T-helper 22 cell (primary cell): Measurements from ENCODE around the gene JDP2.

Experiments used
- DNase-seq: peaks from one replicate; pipeline ENCODE4 v3.0.0-alpha.2; 2020; ENCODE audit warnings: low read depth

JDP2 gene

GRCh38 chr14:75409316-75410205 is 18.3 kb upstream of the JDP2 start:
- no peak for DNase-seq

GRCh38 chr14:75411214-75411540 is 16.6 kb upstream of the JDP2 start:
- no peak for DNase-seq

DNA sequence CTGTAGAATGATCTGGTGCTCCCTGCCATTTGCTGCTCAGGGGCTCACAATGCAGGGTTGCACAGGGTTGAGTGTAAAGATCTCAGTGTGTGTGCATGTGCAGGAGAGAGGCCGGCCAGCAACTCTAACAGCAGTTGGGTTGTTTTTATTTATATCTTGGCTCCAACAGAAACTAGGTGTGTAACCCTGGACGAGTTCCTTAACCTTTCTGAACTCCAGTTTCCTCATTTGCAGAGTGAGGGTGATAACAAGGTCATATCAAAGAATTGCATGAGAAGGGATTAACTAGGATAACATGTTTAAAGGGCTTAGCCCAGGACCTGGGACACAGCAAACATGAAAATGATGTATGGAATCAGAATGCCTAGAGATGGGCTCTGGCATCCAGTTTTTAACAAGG is 14.8 kb upstream of the JDP2 start:
- no peak for DNase-seq

- DNase-seq, result no peak
Observed at GRCh38 chr14:75417674-75418073, 10.1 kb upstream of the JDP2 start.

DNA sequence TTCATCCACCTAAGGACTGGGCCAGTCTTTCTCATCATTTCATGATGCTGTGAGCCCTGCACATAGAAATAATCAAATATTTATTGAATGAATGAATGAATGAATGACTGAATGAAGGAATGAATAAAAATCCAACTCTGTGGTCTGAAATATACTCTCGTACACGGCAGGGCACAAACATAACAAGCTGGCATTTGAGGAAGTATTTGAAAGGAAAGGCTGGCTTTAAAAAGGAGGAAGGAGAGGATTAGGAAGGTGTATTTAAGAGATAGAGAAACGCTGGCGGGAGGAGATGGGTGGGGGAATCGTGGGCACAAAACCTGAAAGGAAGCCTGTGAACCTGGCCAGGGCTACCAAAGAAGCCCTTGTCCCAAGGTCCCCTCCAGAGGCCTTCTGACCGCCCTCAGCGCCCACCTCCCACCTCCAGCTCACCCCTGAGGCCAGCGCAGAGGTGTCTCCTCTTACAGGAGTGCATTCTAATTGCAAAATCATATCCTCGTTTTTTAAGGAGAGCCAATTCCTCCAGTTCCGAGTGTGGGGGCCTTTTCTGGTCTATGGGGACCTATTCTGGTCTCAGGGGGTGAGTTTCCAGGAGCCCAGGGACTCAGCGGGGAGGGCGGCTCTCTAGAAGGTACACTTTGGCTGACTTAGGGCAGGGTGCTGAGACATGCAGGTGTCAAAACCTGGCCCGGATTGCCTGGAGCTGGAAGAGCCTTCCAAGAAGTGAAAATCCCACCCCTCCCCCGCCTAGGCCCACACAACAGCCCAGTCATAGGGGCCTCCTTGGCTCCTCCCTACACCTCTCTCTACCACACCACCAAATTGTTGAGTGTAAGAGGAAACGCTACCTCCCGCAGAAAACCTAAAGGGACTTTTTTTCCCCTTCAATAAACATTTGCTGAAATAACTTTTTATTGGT is 8.7 kb upstream of the JDP2 start:
- DNase-seq, result no peak

DNA sequence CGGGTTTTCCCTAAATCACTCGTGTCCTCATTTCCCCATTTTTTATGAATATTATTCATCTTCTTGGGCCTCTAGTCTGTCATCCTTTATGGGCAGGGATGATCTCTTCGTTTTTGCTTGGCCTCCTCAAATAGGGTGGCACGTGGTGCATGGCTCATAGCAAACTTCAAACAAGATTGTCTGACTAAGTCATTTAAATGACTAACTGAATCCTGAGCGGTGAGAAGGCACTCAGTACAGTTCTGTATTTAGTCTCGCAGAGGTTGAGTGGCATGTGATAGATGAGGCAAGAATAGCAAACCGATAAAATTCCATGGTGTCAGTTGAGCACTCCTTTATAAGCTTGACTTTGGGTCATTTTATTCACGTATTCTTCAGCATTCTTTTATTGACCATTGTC is 5.7 kb upstream of the JDP2 start:
- DNase-seq, result no peak

DNA sequence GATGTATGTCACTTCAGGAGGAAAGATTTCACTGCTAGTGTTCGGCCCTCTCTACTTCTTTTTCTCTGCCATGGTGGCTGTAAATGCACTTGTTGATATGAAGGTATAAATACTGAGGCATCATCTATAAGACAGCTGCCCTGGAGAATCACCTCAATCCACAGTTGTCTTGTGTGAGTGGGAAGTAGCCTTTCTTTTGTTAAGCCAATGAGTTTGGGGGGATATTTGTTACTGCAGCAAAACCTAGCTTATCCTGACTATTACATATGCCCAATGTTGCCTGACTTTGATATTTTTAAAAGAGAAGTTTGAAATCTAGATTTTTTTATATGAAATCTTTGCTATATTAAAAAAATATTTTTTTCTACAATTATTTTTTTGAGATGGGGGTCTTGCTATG is 3.3 kb upstream of the JDP2 start:
- no peak for DNase-seq

GRCh38 chr14:75425446-75425845 is 2.4 kb upstream of the JDP2 start:
- no peak for DNase-seq

GRCh38 chr14:75426332-75427125 is 1.3 kb upstream of the JDP2 start:
- DNase-seq, result no peak

DNA sequence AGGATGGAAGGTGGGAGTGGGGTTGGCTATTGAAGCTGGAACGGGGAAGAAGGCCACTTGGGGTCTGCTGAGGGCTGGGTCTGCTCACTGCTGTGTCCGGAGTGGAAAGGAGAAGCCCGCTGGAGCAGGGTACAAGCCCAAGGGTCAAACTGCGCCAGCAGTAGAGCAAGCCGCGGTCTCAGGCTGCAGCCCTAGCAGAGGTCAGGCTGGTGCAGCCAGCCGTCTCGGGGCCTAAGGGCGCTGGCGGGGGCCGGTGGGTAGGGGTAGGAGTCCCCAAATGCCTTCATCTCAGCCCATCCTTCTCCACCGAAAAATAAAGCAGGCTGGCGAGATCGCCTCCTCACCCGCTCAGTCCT is 718 bp upstream of the JDP2 start:
- DNase-seq, result no peak

DNA sequence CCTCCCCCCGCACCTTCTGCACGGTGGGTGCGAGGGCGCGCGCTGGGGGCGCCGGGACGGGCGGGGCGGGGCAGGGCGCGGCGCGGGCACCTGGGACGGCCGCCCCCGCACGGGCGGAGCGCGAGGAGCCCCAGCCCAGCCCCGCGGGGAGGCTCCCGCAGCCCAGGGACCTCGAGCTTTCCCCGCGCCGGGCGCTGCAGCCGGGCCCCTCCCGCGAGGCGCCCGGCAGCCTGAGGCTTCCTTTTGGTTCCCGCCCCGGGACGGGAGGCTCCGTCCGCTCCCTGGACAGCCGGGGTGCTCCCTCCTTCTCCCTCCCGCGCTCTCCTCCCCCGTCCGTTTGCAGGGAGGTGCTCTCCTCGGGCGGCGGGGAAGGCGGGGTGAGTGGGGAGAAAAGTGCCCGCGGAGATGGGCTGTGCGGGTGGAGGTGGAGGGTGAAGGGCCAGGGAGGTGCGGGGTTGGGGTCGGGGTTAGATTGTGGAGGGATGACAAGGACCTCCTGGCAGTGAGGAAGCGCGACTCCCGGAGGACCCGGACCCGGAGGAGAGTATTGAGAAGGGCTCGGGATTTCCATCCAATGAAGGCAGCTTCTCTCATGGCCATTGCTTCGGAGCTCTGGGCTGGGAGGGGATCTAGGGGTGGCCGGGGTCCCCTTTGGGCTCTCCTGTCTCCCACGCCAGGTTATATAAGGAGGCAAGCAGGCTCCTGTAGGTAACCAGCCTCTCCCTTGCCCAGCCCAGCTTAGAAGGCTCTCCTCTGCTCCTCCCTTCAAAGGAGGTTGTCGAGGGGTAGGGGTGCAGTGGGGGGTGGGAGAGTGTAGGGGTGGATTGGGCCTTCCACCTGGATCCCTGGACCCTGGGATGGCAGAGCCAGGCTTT is 645 bp downstream of the JDP2 start:
- no peak for DNase-seq

- DNase-seq, result no peak
Observed at GRCh38 chr14:75429562-75429961, 1.7 kb downstream of the JDP2 start.

- no peak for DNase-seq
Observed at GRCh38 chr14:75430116-75430515, 2.3 kb downstream of the JDP2 start.

GRCh38 chr14:75430526-75430925 is 2.7 kb downstream of the JDP2 start:
- no peak for DNase-seq

DNA sequence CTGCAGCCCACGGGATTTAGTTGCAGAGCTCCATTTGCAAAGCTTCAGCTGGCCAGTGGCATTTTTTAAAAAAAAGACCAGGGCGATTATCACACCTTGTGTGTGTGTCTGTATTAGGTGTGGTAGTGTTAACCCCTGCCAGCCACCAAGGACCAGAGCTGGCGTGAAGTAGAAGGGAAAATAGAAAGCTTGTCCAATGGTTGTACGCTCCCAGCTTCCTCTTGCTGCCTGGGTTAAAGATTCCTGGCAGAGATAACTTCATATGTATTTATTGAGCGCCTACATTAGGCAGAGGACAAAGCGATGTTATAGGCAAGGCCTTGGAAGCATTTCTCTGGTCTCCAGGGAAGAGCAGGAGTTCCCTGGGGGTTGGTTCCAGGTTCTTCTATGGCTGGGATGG is 3.2 kb downstream of the JDP2 start:
- no peak for DNase-seq

DNA sequence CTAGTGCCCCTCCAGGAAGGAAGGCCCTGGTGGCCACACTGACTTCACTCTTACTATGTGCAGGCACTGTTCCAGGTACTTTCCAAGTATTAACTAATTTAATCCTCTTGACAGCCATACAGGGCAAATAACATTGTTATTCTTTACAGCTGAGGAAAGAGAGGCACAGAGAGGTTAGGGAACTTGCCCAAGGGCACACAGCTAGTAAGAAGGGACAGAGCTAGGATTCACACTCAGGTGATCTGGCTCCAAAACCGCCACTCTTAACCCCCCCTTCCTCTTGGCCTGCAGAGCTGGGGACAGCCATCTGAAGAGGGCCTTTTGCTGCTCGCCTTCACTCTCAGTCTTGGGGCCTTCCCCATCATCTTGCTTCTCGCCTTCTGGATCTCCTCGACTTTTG is 4.0 kb downstream of the JDP2 start:
- no peak for DNase-seq

DNA sequence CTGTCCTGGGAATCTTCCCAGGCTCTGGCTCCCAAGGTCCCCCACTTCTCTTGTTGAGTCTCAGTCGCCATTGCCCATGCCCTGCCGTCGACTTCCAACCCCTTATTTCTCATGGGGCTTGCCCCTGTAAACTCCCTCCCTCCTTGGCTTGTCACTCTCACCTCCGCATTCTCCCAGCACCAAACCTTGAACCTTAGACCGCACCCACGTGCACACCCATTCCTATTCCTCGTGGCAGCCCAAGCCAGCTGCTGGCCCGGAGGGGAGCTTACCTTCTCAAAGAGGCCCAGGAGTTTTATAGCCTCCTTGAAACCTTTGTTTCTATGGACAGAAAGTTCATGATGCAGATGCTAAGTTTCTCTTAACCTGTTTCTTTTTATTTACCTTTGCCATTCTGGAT is 4.6 kb downstream of the JDP2 start:
- no peak for DNase-seq

DNA sequence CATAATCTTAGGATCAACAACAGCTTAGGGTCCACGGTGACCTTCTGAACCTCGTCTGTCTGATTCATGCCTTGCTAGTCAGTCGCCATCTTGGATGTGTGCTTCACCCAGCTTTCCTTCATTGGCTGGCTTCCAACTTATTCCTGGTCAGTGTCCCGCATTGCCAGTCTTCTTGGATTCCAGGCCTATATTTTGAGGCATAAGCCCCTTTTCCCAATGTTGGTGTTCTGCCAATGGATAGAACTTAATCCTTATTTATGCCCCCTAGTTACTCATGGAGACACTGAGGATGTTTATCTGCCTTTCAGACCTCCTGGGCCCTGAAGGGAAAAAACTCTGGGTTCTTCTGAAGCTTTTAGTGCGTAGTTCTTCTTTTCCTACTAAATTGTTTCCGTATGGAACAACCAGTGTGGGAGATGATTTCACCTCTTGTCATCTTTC is 5.8 kb downstream of the JDP2 start:
- DNase-seq, result no peak

DNA sequence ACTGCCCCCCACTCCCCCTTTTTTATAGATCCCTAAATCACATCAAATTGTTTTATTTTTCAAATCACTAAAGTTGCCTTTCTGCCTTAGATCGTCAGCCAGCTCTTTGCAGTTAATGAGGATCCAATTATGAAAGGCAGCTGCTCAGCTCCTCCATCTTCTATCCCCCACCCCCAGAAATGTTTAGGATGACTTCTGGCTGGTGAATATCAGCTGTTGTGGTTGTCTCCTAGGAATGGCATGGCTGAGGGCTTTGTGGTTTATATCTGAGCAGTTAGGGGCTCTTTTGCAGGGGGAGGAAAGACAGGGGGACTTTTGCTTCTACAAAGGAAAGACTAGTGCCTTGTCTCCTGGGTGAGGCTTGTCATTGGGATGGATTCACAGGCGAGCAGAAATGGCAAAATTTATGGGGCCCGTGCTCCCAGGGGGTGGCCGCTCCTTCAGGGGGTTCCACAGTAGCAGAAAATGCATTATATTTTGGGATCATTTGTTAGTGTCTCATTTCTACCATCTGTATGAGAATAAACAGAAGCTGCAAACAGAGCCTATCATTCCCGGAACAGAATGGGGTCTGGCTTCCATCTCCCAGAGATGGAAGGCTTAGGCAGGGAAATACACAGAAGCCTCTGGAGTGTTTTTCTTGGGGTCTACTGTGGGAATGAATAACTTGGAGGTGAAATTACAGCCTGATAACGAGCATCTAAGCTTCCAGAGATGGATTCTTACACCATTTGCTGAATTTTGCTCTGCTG is 6.5 kb downstream of the JDP2 start:
- no peak for DNase-seq

- DNase-seq, result no peak
Observed at GRCh38 chr14:75434890-75435248, 7.0 kb downstream of the JDP2 start.

DNA sequence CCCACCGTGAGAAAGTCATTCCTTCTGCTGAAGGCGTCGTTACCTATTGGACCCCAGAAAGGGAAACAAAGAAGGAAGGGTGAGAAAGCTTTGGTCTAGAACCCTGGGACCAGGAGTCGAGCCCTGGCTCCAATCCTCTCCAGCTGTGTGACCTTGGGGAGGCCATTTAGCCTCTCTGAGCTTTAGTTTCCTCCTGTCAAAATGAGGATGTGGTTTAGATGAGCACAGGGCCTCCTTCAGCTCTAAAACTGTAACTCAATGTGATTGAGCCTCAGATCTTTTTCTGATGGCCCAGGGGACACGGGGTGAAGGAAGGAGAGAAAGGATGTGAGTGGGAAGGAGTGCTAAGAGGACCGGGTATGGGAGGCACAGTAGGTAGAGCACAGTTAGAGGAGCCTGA is 7.7 kb downstream of the JDP2 start:
- no peak for DNase-seq
